ENCODE data around the gene TCF4. TPM values are rescaled to one million over a fixed set of nuclear protein-coding genes. Genes with fewer than 3 reads are reported as not detected.
A peak's percentile ranks its signal among the peaks of the same experiment; 100 is the strongest.

TCF4 gene
- total and polyA plus RNA-seq, 2 experiments from 2014 or later: 77.7 to 89.2 TPM

DNA sequence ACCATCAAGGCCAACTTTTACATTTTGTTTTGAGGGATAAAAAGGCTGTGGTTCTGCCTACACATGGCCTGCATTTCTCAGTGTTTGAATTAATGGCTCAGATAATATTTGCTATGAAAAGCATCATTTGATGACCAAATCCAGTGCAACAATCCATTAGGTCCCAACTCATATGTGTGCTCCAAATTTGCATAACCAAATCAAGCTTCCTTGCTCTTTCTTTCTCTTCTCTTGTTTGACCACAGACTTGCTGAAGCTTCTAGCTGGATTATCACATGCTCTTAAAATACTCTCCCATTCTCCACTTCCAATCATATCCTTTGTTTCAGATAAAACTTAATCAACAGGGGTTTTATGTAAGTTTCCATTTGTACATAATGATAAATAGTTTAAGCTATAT lies 147.0 kb downstream of the TCF4 start:
- H2AFZ ChIP-seq: no peak overlapping the region
- H3F3A ChIP-seq (replicated peaks; ENCODE audit: low read depth): no peaks in the 10 kb centered on the region
- H3K27ac ChIP-seq (ENCODE audit: low read depth): no peak overlapping the region
- H3K79me2 ChIP-seq (replicated peaks; ENCODE audit: insufficient read depth): peaks cover 85% of the 10 kb centered on the region
- no peaks in the 10 kb centered on the region for H3K9me2 ChIP-seq (ENCODE audit: insufficient read depth)
- no peak for TF ChIP-seq ZNF114 (CRISPR knock-in tag; IDR thresholded peaks at IDR 0.05)
- TF ChIP-seq, protein P1, sequence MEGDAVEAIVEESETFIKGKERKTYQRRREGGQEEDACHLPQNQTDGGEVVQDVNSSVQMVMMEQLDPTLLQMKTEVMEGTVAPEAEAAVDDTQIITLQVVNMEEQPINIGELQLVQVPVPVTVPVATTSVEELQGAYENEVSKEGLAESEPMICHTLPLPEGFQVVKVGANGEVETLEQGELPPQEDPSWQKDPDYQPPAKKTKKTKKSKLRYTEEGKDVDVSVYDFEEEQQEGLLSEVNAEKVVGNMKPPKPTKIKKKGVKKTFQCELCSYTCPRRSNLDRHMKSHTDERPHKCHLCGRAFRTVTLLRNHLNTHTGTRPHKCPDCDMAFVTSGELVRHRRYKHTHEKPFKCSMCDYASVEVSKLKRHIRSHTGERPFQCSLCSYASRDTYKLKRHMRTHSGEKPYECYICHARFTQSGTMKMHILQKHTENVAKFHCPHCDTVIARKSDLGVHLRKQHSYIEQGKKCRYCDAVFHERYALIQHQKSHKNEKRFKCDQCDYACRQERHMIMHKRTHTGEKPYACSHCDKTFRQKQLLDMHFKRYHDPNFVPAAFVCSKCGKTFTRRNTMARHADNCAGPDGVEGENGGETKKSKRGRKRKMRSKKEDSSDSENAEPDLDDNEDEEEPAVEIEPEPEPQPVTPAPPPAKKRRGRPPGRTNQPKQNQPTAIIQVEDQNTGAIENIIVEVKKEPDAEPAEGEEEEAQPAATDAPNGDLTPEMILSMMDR (conservative IDR thresholded peaks at IDR 0.05; ENCODE audit: low read depth in 2 of 2): no peak
- TF ChIP-seq ZNF331 (CRISPR knock-in tag; IDR thresholded peaks at IDR 0.05; ENCODE audit: low read depth): no peak
- TF ChIP-seq, protein P2, sequence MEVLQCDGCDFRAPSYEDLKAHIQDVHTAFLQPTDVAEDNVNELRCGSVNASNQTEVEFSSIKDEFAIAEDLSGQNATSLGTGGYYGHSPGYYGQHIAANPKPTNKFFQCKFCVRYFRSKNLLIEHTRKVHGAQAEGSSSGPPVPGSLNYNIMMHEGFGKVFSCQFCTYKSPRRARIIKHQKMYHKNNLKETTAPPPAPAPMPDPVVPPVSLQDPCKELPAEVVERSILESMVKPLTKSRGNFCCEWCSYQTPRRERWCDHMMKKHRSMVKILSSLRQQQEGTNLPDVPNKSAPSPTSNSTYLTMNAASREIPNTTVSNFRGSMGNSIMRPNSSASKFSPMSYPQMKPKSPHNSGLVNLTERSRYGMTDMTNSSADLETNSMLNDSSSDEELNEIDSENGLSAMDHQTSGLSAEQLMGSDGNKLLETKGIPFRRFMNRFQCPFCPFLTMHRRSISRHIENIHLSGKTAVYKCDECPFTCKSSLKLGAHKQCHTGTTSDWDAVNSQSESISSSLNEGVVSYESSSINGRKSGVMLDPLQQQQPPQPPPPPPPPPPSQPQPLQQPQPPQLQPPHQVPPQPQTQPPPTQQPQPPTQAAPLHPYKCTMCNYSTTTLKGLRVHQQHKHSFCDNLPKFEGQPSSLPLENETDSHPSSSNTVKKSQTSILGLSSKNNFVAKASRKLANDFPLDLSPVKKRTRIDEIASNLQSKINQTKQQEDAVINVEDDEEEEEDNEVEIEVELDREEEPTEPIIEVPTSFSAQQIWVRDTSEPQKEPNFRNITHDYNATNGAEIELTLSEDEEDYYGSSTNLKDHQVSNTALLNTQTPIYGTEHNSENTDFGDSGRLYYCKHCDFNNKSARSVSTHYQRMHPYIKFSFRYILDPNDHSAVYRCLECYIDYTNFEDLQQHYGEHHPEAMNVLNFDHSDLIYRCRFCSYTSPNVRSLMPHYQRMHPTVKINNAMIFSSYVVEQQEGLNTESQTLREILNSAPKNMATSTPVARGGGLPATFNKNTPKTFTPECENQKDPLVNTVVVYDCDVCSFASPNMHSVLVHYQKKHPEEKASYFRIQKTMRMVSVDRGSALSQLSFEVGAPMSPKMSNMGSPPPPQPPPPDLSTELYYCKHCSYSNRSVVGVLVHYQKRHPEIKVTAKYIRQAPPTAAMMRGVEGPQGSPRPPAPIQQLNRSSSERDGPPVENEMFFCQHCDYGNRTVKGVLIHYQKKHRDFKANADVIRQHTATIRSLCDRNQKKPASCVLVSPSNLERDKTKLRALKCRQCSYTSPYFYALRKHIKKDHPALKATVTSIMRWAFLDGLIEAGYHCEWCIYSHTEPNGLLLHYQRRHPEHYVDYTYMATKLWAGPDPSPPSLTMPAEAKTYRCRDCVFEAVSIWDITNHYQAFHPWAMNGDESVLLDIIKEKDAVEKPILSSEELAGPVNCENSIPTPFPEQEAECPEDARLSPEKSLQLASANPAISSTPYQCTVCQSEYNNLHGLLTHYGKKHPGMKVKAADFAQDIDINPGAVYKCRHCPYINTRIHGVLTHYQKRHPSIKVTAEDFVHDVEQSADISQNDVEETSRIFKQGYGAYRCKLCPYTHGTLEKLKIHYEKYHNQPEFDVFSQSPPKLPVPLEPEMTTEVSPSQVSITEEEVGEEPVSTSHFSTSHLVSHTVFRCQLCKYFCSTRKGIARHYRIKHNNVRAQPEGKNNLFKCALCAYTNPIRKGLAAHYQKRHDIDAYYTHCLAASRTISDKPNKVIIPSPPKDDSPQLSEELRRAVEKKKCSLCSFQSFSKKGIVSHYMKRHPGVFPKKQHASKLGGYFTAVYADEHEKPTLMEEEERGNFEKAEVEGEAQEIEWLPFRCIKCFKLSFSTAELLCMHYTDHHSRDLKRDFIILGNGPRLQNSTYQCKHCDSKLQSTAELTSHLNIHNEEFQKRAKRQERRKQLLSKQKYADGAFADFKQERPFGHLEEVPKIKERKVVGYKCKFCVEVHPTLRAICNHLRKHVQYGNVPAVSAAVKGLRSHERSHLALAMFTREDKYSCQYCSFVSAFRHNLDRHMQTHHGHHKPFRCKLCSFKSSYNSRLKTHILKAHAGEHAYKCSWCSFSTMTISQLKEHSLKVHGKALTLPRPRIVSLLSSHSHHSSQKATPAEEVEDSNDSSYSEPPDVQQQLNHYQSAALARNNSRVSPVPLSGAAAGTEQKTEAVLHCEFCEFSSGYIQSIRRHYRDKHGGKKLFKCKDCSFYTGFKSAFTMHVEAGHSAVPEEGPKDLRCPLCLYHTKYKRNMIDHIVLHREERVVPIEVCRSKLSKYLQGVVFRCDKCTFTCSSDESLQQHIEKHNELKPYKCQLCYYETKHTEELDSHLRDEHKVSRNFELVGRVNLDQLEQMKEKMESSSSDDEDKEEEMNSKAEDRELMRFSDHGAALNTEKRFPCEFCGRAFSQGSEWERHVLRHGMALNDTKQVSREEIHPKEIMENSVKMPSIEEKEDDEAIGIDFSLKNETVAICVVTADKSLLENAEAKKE (CRISPR knock-in tag; IDR thresholded peaks at IDR 0.05): no peak
- TF ChIP-seq EZH2 (IDR thresholded peaks at IDR 0.05; ENCODE audit: low read depth, unreplicated experiment): no peak
- TF ChIP-seq, protein P3, sequence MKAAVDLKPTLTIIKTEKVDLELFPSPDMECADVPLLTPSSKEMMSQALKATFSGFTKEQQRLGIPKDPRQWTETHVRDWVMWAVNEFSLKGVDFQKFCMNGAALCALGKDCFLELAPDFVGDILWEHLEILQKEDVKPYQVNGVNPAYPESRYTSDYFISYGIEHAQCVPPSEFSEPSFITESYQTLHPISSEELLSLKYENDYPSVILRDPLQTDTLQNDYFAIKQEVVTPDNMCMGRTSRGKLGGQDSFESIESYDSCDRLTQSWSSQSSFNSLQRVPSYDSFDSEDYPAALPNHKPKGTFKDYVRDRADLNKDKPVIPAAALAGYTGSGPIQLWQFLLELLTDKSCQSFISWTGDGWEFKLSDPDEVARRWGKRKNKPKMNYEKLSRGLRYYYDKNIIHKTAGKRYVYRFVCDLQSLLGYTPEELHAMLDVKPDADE (IDR thresholded peaks at IDR 0.05): no peak
- no peak for TF ChIP-seq NANOG (IDR thresholded peaks at IDR 0.05; ENCODE audit: borderline replicate concordance)
- no peak for TF ChIP-seq EZH2phosphoT487 (IDR thresholded peaks at IDR 0.05; ENCODE audit: unreplicated experiment)
- TF ChIP-seq JUNB (IDR thresholded peaks at IDR 0.05; ENCODE audit: unreplicated experiment): no peak
- TF ChIP-seq, protein P4, sequence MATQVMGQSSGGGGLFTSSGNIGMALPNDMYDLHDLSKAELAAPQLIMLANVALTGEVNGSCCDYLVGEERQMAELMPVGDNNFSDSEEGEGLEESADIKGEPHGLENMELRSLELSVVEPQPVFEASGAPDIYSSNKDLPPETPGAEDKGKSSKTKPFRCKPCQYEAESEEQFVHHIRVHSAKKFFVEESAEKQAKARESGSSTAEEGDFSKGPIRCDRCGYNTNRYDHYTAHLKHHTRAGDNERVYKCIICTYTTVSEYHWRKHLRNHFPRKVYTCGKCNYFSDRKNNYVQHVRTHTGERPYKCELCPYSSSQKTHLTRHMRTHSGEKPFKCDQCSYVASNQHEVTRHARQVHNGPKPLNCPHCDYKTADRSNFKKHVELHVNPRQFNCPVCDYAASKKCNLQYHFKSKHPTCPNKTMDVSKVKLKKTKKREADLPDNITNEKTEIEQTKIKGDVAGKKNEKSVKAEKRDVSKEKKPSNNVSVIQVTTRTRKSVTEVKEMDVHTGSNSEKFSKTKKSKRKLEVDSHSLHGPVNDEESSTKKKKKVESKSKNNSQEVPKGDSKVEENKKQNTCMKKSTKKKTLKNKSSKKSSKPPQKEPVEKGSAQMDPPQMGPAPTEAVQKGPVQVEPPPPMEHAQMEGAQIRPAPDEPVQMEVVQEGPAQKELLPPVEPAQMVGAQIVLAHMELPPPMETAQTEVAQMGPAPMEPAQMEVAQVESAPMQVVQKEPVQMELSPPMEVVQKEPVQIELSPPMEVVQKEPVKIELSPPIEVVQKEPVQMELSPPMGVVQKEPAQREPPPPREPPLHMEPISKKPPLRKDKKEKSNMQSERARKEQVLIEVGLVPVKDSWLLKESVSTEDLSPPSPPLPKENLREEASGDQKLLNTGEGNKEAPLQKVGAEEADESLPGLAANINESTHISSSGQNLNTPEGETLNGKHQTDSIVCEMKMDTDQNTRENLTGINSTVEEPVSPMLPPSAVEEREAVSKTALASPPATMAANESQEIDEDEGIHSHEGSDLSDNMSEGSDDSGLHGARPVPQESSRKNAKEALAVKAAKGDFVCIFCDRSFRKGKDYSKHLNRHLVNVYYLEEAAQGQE (IDR thresholded peaks at IDR 0.05; ENCODE audit: unreplicated experiment): no peak
- H3K4me2 ChIP-seq: 0 out of 2 replicates have a peak overlapping the region, but pooled peaks have one; percentile 7
- peaks cover 68% of the 10 kb centered on the region for H3K4me1 Mint-ChIP-seq
- peaks cover 7% of the 10 kb centered on the region for H3K27me3 Mint-ChIP-seq (ENCODE audit: insufficient read depth, low read depth, poor library complexity)
- H3K27me3 ChIP-seq (ENCODE audit: insufficient read depth): no peaks in the 10 kb centered on the region
- DNase-seq (ENCODE audit: low spot score): no peak
- no peak for ATAC-seq
- peaks cover 49% of the 10 kb centered on the region for H3K4me1 ChIP-seq (ENCODE audit: insufficient read depth)
- no peak overlapping the region for H3K4me3 Mint-ChIP-seq
- peak overlapping the region; percentile 51 for H3K27ac Mint-ChIP-seq
- H3K4me3 ChIP-seq: no peak overlapping the region
- no peaks in the 10 kb centered on the region for H3K36me3 ChIP-seq (ENCODE audit: insufficient read depth)
- H4K20me1 ChIP-seq (replicated peaks; ENCODE audit: insufficient read depth): no peaks in the 10 kb centered on the region; the same call in 1 of the 2 replicates
- H3K36me3 Mint-ChIP-seq (ENCODE audit: low read depth): peaks cover 7% of the 10 kb centered on the region; the same call in 2 of the 3 replicates
- peaks cover 3% of the 10 kb centered on the region; the same call in 2 of the 3 replicates for H3K9me3 Mint-ChIP-seq

All from GM23338 (cell line).